Esophagus muscularis mucosa (tissue), 4 donors: ENCODE data around the gene RAB14. TPM values are rescaled to one million over a fixed set of nuclear protein-coding genes. Genes with fewer than 3 reads are reported as not detected.

Experiments
- DNase-seq: peaks from one replicate; pipeline ENCODE4 v3.0.0-alpha.2; 2017; ENCODE audit errors: extremely low spot score
- H3K27ac ChIP-seq, 4 donors: fragments of 200-600 bp; sonication (generic); replicated peaks in 1 of 4; 1 replicate in 3 of 4; 2 replicates in 1 of 4; pipeline ENCODE4 v1.5.1; 2016 to 2019; ENCODE audit warnings: mild to moderate bottlenecking in 1 of 4
- H3K27me3 ChIP-seq, 4 donors: fragments of 200-600 bp; sonication (generic); one replicate each; pipeline versions ENCODE4 v1.5.1 to v1.6.0; 2016 to 2019
- H3K36me3 ChIP-seq, 4 donors: fragments of 200-600 bp; sonication (generic); one replicate each; pipeline ENCODE4 v1.5.1; 2016 to 2019
- H3K4me1 ChIP-seq, 4 donors: fragments of 200-600 bp; sonication (generic); one replicate each; pipeline ENCODE4 v1.5.1; 2016 to 2019
- H3K4me3 ChIP-seq, 4 donors: fragments of 200-600 bp; sonication (generic); 1 replicate in 2 of 4; 2 replicates in 2 of 4; pipeline ENCODE4 v1.5.1; 2016 to 2019; ENCODE audit warnings: mild to moderate bottlenecking in 4 of 4, moderate library complexity in 1 of 4
- H3K9me3 ChIP-seq, 4 donors: fragments of 200-600 bp; sonication (generic); 1 replicate in 3 of 4; 2 replicates in 1 of 4; pipeline ENCODE4 v1.5.1; 2016 to 2019
- CTCF ChIP-seq, 3 experiments: fragments of 200-600 bp in 2 of 3; fragments of 450-650 bp in 1 of 3; sonication (generic) in 2 of 3; IDR thresholded peaks; one replicate each; pipeline ENCODE4 v1.5.1; 2017 to 2019; ENCODE audit warnings: antibody characterized with exemption in 3 of 3, mild to moderate bottlenecking in 2 of 3, moderate library complexity in 1 of 3
- EP300 ChIP-seq: sonication (generic); formaldehyde crosslinking; IDR thresholded peaks from one replicate; pipeline ENCODE4 v1.6.1; 2017; ENCODE audit warnings: antibody characterized with exemption
- POLR2A ChIP-seq: fragments of 450-650 bp; IDR thresholded peaks from one replicate; pipeline ENCODE4 v1.6.1; 2017; ENCODE audit warnings: antibody characterized with exemption, moderate library complexity, mild to moderate bottlenecking, low read depth
- POLR2AphosphoS5 ChIP-seq, 2 donors: sonication (generic); formaldehyde crosslinking; IDR thresholded peaks; one replicate each; pipeline ENCODE4 v1.6.1; 2017; ENCODE audit warnings: antibody characterized with exemption in 2 of 2
- WGBS: methylation state at CpG from one replicate; pipeline ENCODE4 v1.1.5; 2018; 5-methylcytosine and 5-hydroxymethylcytosine counted together
- intact Hi-C: fragments of 100-400 bp; cut with DNase I; formaldehyde crosslinking; loops from one replicate; pipeline ENCODE4 v1.15.1; 2023
- total RNA-seq, 4 donors: library from RNA; depleted of rRNA; stranded (reverse); fragments of >200 nt; gene quantifications; one replicate each; pipeline versions ENCODE4 v1.1.0 to v1.2.1, GENCODE V29; 2016

The RAB14 gene
- total RNA-seq, 4 donors from 2014 or later: 28.5 to 30.7 (median 29.5) TPM

GRCh38 chr9:121217609-121218292, 16.1 kb upstream of the RAB14 start:
- no peaks in the 10 kb centered on the region for H3K9me3 ChIP-seq
- H3K27ac ChIP-seq: no peak overlapping the region
- H3K4me1 ChIP-seq: peaks cover 7 to 15% (median 12%) of the 10 kb centered on the region in 4 donors
- H3K36me3 ChIP-seq: no peaks in the 10 kb centered on the region
- H3K27me3 ChIP-seq: no peaks in the 10 kb centered on the region
- intact Hi-C loops: no loop called here
- H3K4me3 ChIP-seq: no peak overlapping the region
- 95% methylated on average over 4 of the region's 4 CpGs for WGBS
- TF ChIP-seq POLR2AphosphoS5 (IDR thresholded peaks at IDR 0.05): no peak
- no peak for TF ChIP-seq POLR2A
- no peak for TF ChIP-seq CTCF (IDR thresholded peaks at IDR 0.05)
- TF ChIP-seq EP300: no peak
- DNase-seq: no peak

GRCh38 chr9:121216271-121216805, 14.7 kb upstream of the RAB14 start:
- H3K27ac ChIP-seq: no peak overlapping the region
- TF ChIP-seq CTCF (IDR thresholded peaks at IDR 0.05) (no peak), POLR2AphosphoS5 (IDR thresholded peaks at IDR 0.05) (no peak), EP300 (no peak), POLR2A (no peak)
- intact Hi-C loops: no loop called here
- peak; percentile 57 for DNase-seq
- H3K27me3 ChIP-seq: no peaks in the 10 kb centered on the region
- WGBS: 84% methylated on average over 3 of the region's 3 CpGs
- peaks cover 7 to 11% (median 8%) of the 10 kb centered on the region in 4 donors for H3K4me1 ChIP-seq
- no peaks in the 10 kb centered on the region for H3K9me3 ChIP-seq
- no peak overlapping the region for H3K4me3 ChIP-seq
- no peaks in the 10 kb centered on the region for H3K36me3 ChIP-seq

GRCh38 chr9:121214005-121214404, 12.3 kb upstream of the RAB14 start:
- H3K9me3 ChIP-seq: no peaks in the 10 kb centered on the region
- DNase-seq: no peak
- WGBS: 86% methylated on average over 2 of the region's 2 CpGs
- no peaks in the 10 kb centered on the region for H3K36me3 ChIP-seq
- H3K27me3 ChIP-seq: no peaks in the 10 kb centered on the region
- TF ChIP-seq CTCF (IDR thresholded peaks at IDR 0.05) (no peak), POLR2A (no peak), EP300 (no peak), POLR2AphosphoS5 (IDR thresholded peaks at IDR 0.05) (no peak)
- H3K27ac ChIP-seq: no peak overlapping the region
- H3K4me1 ChIP-seq: peaks cover 7 to 11% (median 8%) of the 10 kb centered on the region in 4 donors
- intact Hi-C loops: loop anchor here (5.0 kb wide), 1 partner anchor 93 kb away; no protein-coding TSS in a partner anchor
- H3K4me3 ChIP-seq: no peak overlapping the region

- no peaks in the 10 kb centered on the region for H3K36me3 ChIP-seq
- H3K27ac ChIP-seq: peak overlapping the region; percentile 28 to 52 (median 48)
- peak overlapping the region in 1 of 4 donors; percentile 18 for H3K4me3 ChIP-seq
- DNase-seq: peak; percentile 97
- H3K27me3 ChIP-seq: no peaks in the 10 kb centered on the region
- H3K4me1 ChIP-seq: peaks cover 7 to 11% (median 8%) of the 10 kb centered on the region in 4 donors
- intact Hi-C loops: loop anchor here (1.0 to 5.0 kb wide), 3 partner anchors 94 to 188 kb away; no protein-coding TSS in a partner anchor
- no peak for TF ChIP-seq POLR2A
- peak; percentile 94 to 99 (median 98) for TF ChIP-seq CTCF (IDR thresholded peaks at IDR 0.05)
- TF ChIP-seq EP300: no peak
- peak; percentile 62 to 75 for TF ChIP-seq POLR2AphosphoS5 (IDR thresholded peaks at IDR 0.05)
- no peaks in the 10 kb centered on the region for H3K9me3 ChIP-seq
- 33% methylated on average over 5 of the region's 9 CpGs for WGBS
Observed at GRCh38 chr9:121213136-121213806, 11.6 kb upstream of the RAB14 start.
